GM18511 (cell line): Measurements from ENCODE around the gene GFRA3.
"Not testable (repeated sequence)": the region's sequence is repeated elsewhere in the genome, so short reads cannot be mapped to it uniquely, and the experiment has no call there.

Experiments used
- ATAC-seq: cut with Tn5 transposase; IDR thresholded peaks from one replicate; pipeline ENCODE4 v1.9.1; 2021; ENCODE audit warnings: mild to moderate bottlenecking, moderate library complexity; ENCODE audit not compliant: unreplicated experiment

Gene GFRA3, protein sequence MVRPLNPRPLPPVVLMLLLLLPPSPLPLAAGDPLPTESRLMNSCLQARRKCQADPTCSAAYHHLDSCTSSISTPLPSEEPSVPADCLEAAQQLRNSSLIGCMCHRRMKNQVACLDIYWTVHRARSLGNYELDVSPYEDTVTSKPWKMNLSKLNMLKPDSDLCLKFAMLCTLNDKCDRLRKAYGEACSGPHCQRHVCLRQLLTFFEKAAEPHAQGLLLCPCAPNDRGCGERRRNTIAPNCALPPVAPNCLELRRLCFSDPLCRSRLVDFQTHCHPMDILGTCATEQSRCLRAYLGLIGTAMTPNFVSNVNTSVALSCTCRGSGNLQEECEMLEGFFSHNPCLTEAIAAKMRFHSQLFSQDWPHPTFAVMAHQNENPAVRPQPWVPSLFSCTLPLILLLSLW

DNA sequence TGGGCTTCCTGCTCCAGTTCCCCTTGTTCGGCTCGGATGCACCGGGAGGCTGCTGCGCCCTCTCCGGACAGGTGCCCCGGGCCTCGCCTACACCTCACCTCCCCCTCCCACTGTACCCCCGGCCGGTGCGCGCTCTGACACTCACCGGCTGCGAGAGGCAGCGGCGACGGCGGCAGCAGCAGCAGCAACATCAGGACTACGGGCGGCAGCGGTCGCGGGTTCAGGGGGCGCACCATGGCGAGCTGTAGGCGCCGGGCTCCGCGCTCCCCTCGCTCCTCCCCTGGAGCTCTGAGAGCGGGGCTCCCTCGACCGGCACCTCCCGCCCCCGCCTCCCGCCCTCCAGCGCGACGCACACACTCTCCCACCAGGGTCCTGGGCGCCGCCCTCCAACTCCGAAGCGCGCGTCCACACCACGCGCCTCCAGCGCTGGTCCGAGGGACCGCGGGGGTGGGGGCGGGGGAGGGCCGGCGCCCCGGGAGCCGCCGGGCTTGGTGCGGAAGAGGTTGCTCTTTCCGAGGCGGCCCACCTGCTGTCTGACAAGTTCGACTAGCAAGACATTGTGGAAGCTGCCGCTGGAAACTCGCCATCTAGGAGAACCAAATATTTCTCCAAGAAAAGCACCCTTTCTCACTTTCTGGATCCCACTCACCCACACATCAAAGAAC, at the start of gene GFRA3:
Gene GFRA3, minus strand, starts transcription at position 433 of the 665 bp plus-strand sequence. Its CDS starts 197 bp downstream, at position 236.
- ATAC-seq = no peak

DNA sequence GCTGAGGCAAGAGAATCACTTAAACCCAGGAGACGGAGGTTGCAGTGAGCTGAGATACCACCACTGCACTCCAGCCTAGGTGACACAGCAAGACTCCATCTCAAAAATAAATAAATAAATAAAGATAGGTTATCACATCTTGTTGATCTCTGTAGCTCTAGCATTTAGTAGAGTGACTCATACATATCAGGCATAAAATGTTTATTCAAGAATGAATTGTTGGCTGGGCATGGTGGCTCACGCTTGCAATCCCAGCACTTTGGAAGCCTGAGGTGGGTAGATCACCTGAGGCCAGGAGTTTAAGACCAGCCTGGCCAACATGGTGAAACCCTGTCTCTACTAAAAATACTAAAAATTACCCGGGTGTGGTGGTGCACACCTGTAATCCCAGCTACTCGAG, 43.8 kb upstream of the GFRA3 start:
- not testable (repeated sequence) for ATAC-seq

DNA sequence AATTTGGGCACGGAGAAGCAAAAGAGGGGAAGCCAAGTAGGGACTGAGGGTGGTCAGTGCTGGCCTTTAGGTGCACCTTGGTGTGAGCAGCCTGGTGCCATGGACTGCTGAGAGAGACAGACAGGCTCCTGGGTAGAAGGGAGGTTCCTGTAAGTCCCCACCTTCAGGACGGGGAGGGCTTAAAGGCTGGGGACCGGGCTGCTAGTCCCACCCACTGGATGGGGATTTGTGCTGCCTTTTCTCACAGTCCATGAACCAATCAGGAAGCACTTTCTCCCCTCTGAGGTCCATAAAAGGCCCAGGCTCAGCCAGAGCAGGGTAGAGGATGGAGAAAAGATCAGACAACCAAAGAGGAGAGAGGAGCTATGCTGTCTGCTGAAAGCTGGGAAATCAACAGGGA, 41.9 kb upstream of the GFRA3 start:
- no peak for ATAC-seq

DNA sequence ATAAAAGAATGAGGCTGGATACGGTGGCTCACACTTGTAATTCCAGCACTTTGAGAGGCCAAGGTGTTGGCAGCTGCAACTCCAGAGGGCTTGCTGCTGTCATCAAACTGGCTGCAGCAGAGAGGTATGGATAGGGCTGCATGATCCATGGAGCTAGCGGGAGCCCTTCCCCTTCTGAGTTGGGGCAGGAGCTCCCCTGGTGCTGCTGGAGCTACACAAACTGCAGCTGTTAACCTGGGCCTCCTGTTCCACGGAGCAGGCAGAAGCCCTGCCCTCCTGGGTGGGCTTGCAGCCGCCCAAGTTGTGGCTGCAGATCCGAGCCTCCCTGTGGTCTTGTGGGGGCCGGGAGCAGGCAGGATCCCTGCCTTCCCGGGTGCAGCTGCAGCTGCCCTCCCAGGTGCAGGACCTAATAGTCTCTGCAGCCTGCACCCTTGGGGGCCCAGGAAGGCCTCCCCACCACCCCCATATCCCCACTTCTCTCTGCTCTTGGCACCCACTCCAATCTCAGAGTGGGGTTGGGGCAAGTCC, 41.4 kb upstream of the GFRA3 start:
- no peak for ATAC-seq

DNA sequence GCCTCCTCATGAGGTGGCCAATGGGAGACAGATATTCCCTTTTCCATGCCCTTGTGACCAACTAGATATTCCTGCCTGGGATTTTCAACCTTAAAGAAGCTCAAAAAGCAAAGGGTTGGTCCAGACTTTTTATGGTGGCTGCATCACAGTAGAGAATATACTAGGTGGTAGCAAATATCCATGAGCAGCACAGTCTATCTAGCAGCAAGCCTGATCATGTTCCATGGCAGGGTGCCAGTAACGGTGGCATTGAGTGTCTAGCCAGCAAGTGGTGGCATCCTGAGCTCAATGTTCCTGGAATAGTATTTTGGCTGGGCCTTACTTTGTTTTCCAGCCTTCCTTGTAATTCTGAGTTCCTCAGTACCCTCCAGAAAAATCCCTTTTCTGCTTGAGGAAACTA, 31.4 kb upstream of the GFRA3 start:
- no peak for ATAC-seq

DNA sequence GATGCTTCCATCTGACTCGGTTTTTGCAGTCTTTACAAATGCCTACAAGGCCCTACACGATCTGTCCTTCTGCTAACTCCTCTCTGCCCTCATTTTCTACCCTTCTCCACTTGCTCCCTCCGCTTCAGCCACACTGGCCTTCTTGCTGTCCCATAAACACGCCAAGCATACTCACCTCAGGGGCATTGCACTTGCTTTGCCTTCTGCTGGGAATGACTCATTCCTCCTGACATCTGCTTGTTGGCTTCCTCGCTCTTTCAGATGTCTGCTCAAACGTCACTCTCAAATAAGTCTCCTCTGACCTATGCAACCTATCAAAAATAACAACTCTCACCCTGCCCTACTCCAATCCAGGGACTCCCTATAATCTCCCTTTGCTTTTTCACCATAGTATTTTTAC, 29.0 kb upstream of the GFRA3 start:
- ATAC-seq = no peak

DNA sequence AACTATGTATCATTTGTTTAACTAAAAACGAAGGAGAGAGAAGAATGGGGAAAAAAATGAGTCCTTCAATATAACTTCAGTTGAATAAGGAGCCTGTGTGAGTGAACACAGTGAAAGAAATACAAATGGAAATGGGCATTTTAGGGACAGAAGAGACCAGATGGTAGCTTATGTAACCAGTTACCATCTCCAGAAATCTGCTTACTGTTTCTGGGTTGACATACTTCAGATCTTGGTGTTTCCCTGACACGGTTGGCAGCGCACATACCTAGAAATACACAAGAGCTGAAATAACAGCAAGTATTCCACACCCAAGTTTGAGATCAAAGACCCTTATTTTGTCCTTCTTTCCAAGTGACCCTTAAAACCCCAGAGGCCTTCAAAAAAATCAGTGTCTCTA, 14.9 kb upstream of the GFRA3 start:
- ATAC-seq = no peak

DNA sequence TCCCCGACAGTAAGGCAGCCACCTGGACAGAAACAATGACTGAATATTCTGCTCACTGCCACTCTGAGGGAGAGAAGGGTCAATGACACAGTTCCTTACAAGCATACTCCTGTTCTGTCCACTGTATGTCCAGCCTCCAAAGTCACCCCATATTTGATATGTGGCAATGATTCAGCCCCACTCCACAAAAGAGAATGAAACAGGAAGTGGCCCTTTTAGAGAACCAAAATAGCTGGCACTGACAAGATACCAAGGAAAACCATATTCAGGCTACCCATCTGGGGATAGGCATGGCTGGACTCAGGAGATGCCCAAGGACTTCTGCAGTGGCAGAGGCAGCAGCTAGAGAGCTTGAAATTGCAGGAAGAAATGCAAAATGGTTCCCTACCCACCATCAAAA, 12.8 kb upstream of the GFRA3 start:
- no peak for ATAC-seq

DNA sequence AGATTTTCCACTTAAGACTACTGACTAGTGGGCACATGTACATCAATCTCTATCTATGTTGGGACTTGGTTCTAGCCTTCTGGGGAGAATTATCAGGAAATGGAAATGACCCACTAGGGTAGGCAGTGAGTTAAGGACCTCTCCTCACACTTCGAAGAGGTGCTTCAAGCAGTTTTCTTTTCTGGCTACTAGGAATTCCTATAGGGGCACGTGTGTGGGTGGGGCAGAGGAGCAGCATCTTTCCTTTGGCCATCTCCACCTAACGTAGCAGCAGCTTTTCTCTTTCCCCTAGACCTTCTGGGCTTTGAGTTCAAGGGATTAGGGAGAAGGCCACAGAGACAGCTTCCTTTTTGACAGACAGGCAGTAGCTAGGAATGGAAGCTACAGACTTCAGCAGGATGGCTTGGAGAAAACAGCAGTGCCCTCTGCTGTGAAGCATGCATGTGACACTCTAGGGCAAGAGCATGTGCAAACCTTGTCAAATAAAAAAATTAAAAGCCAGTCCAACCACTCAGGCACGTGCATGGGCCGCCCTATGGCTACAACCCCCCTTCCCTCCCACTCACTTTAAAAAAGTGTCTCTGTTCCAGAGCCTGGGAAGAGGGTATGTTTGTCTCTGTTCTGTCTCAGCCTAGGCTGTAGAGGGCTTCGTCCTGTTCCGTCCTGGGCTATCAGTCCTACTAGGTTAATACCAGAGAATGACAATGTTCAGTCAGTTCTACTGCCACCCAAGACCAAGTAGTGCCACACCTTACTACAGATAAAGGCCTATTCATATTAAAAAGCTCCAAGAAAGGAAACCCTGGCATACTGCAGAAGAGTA, 8.7 kb upstream of the GFRA3 start:
- ATAC-seq = no peak

DNA sequence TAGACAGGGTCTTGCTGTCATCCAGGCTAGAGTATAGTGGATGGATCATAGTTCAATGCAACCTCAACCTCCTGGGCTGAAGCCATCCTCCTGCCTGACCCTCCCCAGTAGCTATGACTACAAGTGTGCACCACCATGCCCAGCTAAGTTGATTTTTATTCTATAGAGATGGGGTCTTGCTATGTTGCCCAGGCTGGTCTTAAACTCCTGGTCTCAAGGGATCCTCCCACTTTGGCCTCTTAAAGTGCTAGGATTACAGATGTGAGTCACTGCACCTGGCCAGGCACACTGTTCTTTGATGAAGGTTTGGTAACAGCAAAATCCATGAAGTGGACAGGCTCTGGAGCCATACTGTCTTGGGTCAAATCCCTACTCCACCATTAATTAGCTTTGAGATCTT, 6.5 kb upstream of the GFRA3 start:
- no peak for ATAC-seq

DNA sequence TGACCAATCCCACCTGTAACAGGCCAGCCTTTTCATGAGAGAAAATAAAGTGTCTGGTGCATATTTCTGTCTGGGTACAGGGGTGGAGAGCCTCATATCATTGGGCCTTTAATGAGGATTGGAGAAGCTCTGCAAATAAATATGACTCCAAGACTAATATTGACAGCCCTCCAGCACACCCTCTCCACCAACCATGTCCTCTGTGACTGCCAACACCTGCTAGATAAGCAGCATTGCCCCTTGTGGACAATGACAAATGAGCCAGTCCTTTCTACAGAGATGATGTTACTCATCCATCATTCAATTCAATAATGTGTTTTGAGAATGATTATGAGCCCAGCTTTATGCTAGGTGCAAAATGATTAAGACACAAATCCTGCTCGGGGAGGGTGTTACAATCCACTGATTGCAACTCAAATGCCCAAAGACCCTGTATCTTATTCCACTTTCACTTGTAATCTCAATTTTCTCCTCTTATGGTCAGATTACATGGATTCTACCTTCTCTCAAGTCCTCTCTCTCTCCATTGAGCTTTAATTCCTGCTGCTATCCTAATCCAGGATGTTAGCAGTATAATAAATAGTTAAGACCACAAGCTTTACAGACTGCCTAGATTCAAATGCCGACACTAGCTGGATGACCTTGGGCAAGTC, 2.1 kb upstream of the GFRA3 start:
- no peak for ATAC-seq

DNA sequence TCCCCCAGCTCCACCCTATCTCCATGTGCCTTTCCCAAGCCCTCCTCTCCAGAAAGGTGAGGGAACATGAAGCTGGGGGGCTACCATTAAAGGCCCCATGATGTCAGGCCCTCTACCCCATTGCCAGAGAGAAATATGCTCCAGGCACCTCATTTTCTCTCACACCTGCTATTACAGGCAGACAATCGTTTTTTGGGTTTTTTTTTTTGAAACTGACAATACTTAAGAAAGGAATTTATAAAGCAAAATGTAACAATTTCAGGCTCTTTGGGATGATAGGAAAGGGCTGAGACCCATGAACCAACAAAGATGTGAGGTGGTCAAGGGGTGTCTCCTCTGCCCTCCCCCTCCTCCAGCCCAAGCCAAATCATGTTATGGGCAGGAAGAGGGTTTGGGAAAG, 1.5 kb upstream of the GFRA3 start:
- ATAC-seq = no peak

DNA sequence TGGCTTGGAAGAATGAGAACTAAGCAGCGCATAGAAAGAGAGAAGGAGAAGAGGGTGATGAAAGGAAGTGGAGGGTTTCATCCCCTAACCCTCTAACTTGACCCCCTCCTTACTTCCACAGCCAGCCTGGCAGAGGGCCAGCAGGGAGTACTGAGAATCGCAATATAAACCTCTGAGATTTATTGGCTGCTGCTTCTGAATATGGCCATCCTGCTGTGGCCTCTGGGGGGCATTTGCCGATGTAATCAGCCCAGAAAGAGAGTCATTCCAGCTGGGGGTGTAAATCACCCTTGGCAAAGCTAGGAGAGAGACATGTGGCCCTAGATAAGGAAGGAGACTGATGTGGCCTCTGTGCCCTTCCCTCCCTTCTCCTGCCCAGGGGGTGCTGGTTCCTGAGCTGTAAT, 960 bp upstream of the GFRA3 start:
- no peak for ATAC-seq

DNA sequence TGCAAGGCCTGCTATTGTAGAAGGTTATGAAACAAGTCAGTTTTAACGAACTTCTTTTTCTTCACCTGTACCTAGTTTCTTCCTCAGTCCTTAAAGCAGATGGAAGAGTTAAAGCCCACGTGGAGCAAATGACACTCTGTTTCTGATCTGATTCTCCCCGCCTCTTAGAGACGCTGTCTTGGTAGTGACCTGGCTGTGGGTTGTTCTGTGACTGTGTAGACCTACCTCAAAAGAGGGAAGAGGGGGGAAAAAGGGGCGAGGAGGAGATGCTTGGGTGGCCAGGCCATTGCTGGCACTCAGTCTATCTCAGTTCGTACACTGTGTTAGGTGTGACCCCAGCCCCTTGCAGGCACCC, 610 bp downstream of the GFRA3 start:
- ATAC-seq = no peak

DNA sequence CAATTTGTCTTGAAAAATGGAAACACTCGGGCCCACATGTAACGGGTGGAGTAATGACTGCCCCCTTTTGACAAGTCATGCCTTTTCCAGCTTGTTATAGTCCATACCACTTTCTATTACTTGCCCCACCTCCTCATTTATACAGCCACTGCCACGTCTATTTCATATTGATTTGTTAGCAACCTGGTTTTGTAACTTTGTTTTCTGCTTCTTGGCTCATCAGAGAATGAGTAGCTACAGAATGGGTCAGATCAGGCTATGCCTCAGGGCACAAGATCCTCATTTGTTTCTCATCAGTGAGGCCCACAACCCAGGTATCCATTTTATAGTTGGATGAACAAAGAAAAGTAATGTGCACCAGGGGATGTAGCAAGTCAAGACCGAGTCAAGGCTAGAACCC, 1.7 kb downstream of the GFRA3 start:
- no peak for ATAC-seq

DNA sequence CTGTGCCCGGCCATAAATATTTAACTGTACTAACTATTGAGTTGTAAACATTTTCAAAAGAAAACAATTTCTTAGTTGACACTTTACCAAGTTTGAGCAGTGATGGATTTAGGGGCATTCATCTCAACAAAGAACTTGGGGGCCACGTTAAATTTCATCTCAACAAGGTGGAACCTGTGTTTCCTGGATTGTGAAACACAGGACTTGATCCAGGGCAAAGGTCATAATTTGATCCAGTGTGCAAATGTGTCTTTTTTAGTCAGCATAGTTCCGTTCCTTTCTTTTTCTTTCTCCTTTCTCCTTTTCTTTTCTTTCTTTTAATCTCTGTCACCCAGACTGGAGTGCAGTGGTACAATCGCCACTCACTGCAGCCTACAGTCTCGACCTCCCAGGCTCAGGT, 3.1 kb downstream of the GFRA3 start:
- ATAC-seq = no peak

DNA sequence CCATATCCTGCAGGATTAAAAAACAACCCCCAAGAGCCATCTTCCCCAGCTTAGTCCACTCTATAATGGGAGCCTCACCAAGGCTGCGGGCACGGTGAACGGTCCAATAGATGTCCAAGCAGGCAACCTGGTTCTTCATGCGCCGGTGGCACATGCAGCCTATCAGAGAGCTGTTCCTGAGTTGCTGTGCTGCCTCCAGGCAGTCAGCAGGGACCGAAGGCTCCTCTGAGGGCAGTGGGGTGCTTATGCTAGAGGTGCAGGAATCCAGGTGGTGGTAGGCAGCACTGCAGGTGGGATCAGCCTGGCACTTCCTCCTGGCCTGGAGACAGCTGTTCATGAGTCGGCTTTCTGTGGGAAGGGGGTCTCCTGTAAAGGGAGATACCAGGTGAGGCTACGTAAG, 10.2 kb downstream of the GFRA3 start:
- ATAC-seq = no peak

DNA sequence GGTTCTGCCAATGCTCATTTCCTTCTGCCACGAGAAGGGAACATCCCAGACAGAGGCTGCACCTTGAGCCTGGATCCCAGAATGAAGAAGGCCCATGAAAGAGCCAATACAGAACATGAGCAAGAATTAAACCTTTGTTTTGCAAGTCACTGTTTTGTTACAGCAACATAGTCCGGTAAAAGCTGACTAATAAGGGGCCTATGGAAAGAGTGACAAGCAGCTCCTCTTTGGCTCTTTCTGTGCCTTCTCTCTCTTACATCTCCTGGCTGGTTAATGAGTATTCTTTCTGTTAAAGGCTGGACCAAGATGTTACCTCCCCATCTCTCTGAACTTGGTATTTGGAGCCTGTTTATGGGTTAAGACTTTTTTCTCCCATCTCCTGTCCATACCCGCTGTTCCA, 10.8 kb downstream of the GFRA3 start:
- ATAC-seq = no peak

DNA sequence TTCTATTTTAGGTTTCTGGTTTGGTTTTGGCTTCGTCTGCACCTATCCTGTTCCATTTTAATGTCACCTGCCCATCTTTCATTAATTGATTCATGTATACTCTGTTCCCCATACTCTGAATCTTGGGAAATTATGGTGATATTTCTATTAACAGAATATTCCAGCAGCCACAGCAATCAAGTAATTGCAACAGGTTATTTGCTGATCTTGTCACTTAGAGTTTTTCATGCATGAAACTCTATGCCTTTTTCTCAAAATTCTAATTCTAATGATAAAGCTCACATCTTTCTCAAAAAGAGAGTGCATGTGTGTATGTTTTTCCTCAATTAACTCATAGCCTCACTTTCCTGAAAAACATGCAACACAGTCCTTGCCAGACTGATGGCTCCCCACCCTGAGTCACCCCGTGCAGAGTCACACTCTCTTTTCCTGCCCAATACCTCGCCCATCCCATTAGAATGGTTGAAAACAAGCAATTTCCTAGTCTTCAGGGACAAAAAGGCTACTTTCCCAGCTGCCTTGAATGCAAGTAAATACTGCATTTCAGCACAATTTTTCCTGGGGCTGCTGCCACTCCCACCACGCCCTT, 15.6 kb downstream of the GFRA3 start:
- no peak for ATAC-seq

DNA sequence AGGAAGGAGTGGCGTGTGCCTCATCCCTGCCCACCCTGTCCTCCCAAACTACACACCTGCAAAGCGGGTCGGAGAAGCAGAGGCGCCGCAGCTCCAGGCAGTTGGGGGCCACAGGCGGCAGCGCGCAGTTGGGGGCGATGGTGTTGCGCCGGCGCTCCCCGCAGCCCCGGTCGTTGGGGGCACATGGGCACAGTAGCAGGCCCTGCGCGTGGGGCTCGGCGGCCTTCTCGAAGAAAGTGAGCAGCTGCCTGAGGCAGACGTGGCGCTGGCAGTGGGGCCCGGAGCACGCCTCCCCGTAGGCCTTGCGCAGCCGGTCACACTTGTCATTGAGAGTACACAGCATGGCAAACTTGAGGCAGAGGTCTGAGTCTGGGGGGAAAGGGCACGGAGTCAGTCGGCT, 16.8 kb downstream of the GFRA3 start:
- no peak for ATAC-seq

DNA sequence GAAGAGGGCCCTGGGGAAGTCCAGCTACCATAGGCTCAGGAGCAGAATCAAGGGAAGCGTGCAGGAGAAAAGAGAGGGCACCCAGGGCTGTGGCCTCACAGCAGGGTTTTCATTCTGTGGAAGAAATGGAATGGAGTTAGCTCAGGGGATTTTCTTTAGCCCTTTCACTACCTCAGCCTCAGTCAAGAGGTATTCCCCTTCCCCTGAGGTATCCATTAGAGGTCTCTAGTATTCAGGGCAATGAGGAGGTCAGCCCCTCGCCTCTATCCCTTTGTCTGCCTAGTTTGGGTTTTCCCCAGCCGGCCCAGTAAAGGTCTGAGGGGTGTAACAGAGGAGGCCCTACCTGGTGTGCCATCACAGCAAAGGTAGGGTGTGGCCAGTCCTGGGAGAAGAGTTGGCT, 21.5 kb downstream of the GFRA3 start:
- no peak for ATAC-seq
